Cardiac fibroblast (primary cell): ENCODE results near the gene SMAD9.
A peak's percentile ranks its signal among the peaks of the same experiment; 100 is the strongest.

ENCODE experiments used
- DNase-seq, 2 donors: peaks; one replicate each; pipeline versions ENCODE4 v3.0.0 to v3.0.0-alpha.2; 2010; ENCODE audit warnings: low read depth in 2 of 2
- H3K4me3 ChIP-seq, 2 donors: replicated peaks in 1 of 2; 1 replicate in 1 of 2; 2 replicates in 1 of 2; pipeline ENCODE4 v1.5.1; 2011; ENCODE audit warnings: low read depth in 2 of 2, low read length in 2 of 2, mild to moderate bottlenecking in 2 of 2, moderate library complexity in 1 of 2
- CTCF ChIP-seq: IDR thresholded peaks from one replicate; pipeline ENCODE4 v1.5.1; 2011; ENCODE audit warnings: low read depth, mild to moderate bottlenecking, low read length, inconsistent platforms

The SMAD9 gene

GRCh38 chr13:36903925-36904595 is 16.0 kb downstream of the SMAD9 start:
- TF ChIP-seq CTCF = no peak
- no peak overlapping the region for H3K4me3 ChIP-seq
- no peak for DNase-seq

GRCh38 chr13:36897054-36897616 is 22.9 kb downstream of the SMAD9 start:
- no peak for DNase-seq
- TF ChIP-seq CTCF = no peak
- H3K4me3 ChIP-seq = no peak overlapping the region

GRCh38 chr13:36891752-36892151 is 28.3 kb downstream of the SMAD9 start:
- DNase-seq = peak; percentile 6 to 20
- H3K4me3 ChIP-seq = no peak overlapping the region
- no peak for TF ChIP-seq CTCF

- DNase-seq = no peak
- no peak for TF ChIP-seq CTCF
These were observed 31.4 kb downstream of the SMAD9 start for GRCh38 chr13:36888645-36889044.

GRCh38 chr13:36887758-36888521 is 32.1 kb downstream of the SMAD9 start:
- TF ChIP-seq CTCF = no peak
- H3K4me3 ChIP-seq = no peak overlapping the region
- DNase-seq = no peak

More at GRCh38 chr13:36888645-36889044, 31.4 kb downstream of the SMAD9 start:
- no peak overlapping the region for H3K4me3 ChIP-seq

GRCh38 chr13:36885901-36886300 is 34.1 kb downstream of the SMAD9 start:
- no peak for DNase-seq
- TF ChIP-seq CTCF = no peak
- H3K4me3 ChIP-seq = no peak overlapping the region
